Measurements from ENCODE around the gene SLC6A13.
"Not testable (repeated sequence)": the region's sequence is repeated elsewhere in the genome, so short reads cannot be mapped to it uniquely, and the experiment has no call there.

The SLC6A13 gene

DNA sequence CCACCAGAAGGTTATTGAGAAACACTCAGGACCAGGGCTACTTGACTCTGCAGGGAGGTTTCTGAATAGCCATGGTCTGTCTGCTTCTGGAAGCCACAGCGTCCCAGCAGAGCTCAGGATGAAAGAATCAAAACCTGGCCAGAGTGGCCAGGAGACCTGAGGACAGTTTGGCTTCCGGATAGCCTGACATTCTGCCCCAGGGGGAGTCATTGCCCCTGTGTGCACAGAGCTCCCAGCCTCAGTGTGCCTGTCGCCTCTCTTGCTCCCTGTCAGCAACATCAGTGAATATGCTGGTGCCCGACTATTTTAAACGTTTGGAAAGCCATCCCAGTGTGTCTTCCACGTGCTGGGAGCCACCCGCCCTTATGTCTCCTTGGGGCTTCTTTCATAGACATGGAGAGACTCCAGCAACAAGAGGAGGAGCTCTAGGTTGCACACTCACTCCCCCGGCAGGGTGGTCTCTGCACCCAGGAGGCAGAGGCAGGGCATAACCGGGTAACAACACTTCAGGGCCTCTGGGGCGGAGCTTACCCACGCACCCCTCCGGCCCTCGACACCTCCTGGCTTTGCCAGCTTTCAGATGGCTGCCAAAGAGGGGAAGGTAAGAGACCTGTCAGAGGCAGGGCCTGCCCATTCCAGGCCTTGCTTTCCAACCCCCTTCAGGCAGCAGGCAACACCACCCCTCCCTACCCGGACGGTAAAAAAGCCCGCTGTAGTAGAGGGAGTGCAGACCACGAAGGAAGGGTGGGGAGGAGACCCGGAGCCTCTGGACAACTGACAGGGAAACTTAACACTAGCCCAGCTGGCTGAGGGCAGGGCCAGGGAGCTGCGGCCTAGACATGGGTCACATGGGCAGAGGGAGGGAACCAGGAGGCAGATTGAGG is 29.7 kb downstream of the SLC6A13 start:
- DNase-seq: no peak

DNA sequence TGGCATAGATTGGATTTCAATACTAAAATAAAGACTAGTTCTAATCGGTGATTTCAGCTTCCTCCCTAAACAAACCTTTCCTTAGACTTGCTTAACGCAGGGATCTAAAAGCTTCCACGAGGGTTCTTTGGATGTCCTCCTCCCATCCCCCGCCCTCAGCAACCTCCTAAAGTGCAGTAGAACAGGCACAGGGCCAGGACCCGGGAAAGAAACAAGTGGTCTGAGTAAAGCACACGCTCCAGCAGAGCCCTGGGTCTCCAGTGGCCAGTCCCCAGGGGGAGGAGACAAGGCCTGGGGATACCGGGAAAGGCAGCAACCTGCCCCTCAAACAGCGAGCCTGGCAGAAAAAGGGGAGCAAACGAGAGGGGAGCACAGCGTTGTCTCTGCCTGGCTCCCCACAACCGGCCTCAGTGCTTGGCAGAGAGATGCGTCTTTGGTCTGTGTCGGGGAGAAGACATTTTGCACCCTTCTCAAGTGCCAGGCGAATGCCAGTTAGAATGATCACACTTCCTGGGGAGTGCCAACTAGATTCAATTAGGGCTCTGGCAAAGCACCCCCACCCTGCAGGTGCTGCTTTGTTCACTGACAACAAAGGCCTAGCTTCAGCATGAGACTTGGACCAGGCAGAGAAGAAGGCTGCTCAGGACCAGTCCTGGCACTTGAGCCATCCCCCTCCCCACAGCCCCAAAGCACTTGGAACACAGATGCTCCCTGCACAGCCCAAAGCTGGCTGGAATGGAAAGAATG is 31.5 kb downstream of the SLC6A13 start:
- no peak for DNase-seq

- no peak for DNase-seq
These were observed 33.0 kb downstream of the SLC6A13 start for GRCh38 chr12:229441-230191.

GRCh38 chr12:228846-229200 is 33.8 kb downstream of the SLC6A13 start:
- DNase-seq: no peak

DNA sequence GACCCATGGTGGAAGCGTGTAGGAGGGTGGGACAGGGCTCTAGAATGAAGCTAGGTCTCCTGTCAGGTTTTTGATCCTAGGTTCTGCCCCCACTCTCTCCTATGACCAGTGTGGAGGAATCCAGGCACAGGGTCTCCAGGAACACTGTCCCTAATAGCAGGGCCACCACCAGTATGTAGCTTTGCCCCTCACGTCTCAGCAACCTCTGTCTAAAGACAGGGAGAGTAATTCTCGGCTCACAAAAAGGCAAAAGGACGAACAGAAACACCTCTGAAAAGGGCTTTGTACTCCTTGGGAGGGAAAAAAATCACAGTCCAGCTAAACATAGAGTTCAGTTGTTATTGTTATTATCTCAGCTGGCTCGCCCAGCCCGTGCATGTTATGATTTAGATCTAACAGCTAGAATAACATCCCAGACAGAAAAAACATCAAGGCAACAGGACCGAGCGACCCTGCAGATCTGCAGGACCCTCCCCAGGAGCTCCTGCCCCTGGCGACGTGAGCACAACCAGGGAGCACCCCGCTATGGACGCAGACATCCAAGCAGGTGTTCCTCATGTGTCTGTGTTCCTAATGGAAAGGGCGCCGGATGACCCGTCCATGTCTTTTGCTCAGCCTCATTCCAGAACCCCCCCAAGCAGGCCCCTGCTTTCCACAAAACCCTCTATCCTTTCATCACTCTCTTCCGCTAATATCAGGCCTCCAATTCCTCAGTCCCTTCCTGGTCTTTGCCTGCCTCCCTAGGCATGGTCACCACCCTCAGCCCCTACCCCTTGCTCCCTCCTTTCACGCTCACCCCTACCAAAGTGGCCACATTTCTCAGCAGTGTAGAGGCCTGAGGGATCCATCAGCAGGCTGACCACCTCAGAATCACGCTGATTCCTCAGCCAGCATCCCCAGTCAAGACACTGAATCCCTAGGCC is 34.5 kb downstream of the SLC6A13 start:
- no peak for DNase-seq

- DNase-seq: no peak
These were observed 35.2 kb downstream of the SLC6A13 start for GRCh38 chr12:227286-227915.

DNA sequence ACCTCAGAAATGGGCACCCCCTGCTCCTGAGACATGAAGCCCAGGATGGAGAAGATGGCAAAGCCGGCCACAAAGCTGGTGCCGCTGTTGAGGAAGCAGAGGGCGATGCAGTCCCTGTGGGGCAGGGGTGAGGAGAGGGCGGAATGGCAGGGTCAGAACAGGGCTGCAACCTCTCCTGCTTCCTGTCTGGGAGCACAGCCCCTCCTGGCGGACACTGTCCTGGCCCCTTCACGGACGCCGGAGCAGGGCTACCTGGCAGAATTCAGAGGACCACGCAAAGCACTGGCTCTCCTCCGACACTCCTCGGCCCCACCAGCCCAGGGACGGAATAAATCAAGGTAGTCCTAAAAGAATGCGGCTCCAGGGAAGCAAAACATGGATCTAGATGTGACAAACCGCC is 36.2 kb downstream of the SLC6A13 start:
- DNase-seq: no peak

- DNase-seq: no peak
These were observed 37.6 kb downstream of the SLC6A13 start for GRCh38 chr12:225012-225411.

- DNase-seq: no peak
These were observed 38.3 kb downstream of the SLC6A13 start for GRCh38 chr12:224330-224729.

DNA sequence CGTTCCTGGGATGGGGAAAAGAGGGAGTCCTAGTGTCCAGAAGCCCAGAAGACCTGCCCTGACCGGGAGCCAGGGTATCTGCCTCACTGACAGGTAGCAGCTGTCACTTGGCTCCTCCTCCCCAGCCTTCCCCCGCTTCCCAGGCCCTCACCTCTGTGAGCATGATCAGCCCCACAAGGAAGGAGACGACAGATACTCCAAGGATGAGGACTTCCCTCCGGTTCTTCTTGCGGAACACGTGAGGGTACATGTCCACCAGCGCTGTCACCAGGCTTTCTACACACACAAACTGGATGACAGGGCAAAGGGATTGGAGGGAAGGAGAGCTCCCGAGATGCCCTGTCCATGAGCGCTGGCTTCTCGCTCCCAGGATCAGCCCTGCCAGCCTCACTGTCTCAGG is 38.8 kb downstream of the SLC6A13 start:
- no peak for DNase-seq

DNA sequence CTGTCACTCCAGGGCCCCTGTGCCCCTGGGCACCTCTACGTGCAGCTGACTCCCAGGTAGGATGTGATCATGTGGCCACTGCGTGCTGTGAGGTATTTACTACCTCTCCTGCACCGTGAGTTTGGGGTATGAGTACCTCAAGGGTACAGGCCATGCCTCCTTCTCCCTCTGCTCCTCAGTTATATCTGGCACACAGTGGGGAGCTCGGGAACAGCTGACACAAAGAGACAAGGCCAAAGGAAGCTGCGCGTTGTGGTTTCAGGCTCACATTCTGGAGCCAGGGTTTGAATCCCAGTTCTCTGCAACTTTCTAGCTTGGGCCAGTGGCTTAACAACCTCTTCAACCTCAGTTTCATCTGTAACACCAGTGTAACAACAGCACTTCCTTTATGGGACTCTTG is 40.9 kb downstream of the SLC6A13 start:
- no peak for DNase-seq

DNA sequence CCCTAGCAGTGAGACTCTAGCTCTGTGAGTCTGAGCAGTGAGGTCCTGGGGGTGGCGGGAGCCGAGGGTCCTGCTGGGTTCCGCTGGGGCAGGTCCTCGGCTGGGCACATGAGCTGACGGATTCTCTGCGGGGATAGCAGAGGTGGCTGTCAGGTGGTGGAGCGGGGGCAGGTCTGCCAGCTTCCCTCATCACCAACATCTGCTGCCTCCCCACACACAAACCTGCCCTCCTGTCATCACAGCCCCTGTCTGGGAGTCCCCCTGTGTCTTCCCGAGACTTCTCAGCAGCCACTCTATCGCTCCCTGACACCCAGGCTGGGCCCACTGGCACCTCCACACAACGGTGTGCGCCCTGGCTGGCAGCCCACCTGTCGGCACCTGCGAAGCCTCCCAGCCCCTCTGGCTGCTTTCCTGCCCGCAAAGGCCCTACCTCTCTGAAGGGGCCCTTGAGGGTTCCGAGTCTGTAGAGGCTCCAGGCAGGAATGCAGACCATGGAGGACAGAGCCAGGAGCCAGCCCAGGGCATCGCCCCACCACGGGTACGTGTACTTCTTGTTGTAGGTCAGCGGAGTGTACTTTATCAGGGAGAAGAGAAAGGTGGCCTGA is 41.6 kb downstream of the SLC6A13 start:
- no peak for DNase-seq

- DNase-seq: no peak
These were observed 42.1 kb downstream of the SLC6A13 start for GRCh38 chr12:220491-220890.

DNA sequence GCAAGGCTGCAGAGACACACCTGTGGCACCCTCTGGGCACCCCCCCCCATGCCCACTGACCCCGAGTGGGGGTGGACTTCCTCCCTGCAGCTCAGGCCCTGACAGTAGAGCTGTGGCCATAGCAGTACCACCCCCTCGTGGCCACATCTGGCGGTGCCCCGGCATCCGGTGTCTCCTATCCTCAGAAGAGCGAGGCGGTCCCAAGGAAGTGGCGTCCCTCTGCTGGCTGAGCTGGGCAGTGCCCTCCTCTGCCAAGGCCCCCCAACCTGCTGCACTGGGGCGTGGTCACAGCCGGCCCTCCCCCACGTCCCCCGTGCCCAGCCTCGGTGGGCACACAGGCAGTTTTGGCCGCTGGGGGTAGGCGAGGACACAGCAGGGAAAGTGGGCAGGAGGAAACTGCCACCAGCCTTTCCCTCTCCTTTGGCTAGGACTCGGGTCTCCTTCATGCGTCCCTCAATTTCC is 42.7 kb downstream of the SLC6A13 start:
- DNase-seq: peak; percentile 43

DNA sequence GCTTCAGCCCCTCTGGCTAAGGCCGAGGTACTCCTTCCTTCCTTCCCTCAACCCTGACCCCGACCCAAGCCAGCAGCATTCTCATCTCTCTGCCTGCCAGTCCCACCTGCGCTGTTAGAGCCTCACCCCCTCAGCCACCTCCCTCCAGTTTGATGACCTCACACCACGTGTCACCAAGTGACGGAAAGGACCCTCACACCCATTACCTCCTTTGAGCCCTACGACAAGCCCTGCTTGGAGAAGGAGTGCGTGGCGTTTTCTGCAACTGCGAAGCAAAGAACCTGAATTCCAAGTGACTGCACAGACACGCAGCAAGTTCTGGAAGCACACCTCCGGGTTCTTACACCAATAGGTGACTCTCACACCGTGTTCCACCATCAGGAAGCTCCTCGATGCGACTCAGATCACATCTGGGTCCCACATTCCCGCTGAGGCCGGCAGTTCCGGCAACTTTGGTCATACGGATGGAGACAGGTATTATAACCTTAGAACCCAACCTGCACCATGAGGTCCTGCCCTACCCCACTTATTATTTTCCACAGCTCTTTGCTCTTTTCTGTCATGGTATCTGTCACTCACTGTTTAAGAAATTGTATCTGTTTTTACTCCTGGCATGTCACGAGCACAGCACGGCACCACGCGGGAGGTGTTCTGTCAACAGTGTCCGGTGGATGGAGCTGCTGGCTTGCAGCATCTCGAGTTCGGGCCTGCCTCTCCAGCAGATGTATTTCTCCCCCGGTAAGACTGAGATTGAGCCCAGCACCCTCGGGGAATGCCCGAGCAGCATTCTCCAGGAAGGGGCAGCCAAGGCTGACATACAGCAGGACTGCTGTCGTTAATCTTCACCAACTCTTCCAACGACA is 43.7 kb downstream of the SLC6A13 start:
- DNase-seq: no peak

DNA sequence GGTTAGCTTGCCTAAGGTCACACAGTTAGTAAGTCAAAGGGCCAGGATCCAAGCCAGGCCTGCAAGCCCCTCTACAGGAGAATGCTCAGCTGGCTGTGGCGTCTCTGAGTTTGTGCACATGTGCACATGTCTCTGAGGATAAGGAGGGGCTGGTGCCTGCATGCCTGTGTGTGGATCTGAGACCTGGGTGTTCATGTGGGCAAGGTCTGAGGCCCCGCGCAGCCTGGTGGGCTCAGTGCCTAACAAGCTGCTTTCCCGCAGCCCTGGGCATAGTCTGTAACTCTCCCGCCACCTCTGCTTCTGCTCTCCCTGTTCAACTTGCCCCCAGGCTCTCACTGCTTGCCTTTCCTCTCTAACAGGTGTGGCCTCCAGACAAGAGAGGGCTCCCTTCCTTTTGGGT is 44.4 kb downstream of the SLC6A13 start:
- no peak for DNase-seq

DNA sequence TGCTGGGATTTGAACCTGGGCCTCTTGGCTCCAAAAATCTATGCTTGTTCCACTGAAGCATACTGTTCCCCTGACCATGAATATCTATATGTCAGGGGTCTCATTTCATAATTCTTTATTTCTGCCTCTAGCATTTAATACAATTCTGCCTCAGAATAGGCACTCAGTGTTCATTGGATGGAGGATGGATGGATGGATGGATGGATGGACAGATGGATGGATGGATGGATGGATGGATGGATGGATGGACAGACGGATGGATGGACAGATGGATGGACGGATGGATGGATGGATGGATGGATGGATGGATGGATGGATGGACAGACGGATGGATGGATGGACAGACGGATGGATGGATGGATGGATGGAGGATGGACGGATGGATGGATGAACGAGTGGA is 45.6 kb downstream of the SLC6A13 start:
- DNase-seq: not testable (repeated sequence)

DNA sequence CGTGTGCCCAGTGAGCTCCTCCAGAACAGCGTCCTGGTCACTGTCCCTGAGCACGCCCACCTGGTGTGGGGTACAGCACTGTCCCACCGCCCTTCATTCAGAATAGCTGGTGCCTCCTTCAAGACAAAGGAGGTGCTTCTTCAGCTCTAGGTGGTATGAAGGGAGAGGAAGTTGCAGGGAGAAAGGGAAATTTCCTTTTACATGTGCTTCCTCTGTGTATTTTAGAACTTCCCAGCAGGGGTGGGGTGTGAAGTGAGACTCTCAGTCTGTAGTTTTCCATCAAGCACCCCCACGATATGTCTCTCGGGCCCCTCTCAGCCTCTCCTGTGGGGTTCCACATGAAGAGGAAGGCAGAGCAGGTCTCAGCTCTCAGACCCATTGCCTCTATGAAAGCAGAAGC is 47.5 kb downstream of the SLC6A13 start:
- no peak for DNase-seq

DNA sequence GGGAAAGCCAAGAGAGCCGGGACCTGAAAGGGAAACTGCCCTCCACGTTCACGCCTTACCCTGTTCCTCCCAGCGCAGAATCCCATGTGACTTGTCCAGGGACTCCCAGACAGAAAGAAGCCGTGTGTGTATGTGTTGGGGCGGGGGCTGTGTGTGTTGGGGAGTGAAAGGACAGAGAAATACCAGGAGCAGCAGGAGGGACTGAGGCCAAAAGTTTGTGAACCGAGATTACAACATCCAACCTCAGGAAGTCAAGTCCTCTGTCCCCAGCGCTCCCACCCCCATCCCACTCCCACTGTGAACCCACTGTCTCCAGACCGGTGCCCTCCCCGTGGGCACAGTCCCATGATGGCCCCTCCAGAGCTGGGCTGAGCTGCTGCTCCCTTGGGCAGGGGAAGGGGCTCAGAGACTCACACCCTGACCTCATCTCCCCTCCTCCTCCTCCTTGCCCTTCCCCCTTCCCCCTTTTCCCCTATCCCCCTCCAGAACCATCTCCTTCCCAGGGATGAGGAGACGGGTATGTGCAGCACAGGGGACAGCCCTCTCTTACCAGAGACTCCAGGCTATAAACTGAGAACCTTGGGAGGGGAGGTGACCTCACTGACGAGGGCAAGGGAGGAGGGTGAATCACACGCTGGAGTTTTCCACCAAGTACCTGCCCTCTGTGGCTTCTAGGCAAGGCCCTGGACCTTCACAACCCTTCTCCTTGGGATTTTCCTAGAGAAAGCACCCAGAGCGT is 48.5 kb downstream of the SLC6A13 start, which contains the start of gene SLC6A12:
Gene SLC6A12 (minus strand): TSS at position 155 of the 739 bp plus-strand sequence. CDS start 4,171 bp downstream, outside the sequence.
- DNase-seq: no peak
